H1 (cell line): Measurements from ENCODE around the gene STAT4. TPM values are rescaled to one million over a fixed set of nuclear protein-coding genes. Genes with fewer than 3 reads are reported as not detected.

Experiments
- CTCF ChIA-PET: fragments of 300-600 bp; sonication (Branson Sonifier 250); formaldehyde crosslinking; loops from one replicate; lab custom pipeline; 2021; ENCODE audit not compliant: partially characterized antibody; lab: Charles Lee
- POLR2A ChIA-PET: fragments of 300-600 bp; sonication (Branson Sonifier 250); formaldehyde crosslinking; loops from one replicate; lab custom pipeline; 2021; ENCODE audit warnings: inconsistent platforms; ENCODE audit not compliant: partially characterized antibody; lab: Charles Lee
- DNase-seq, 2 experiments: peaks; one replicate each; pipeline versions ENCODE4 v3.0.0 to v3.0.0-alpha.2; 2010 to 2022; ENCODE audit warnings: low spot score in 2 of 2, low read depth in 1 of 2, mixed read lengths in 1 of 2
- FAIRE-seq: peaks from 2 replicates; lab custom pipeline; 2011; peaks lifted over from hg19 to GRCh38; lab: Jason Lieb, UNC
- H2AFZ ChIP-seq: 2 replicates; pipeline ENCODE4 v1.8.1; 2012; ENCODE audit warnings: low read length, inconsistent platforms
- H2AK5ac ChIP-seq: 2 replicates; pipeline ENCODE4 v1.6.1; 2013; ENCODE audit warnings: low read depth, low read length
- H2BK120ac ChIP-seq: replicated peaks from 2 replicates; pipeline ENCODE3; 2013; ENCODE audit warnings: low read depth, low read length, inconsistent platforms
- H2BK12ac ChIP-seq: 2 replicates; pipeline ENCODE4 v1.6.1; 2013; ENCODE audit warnings: low read depth, low read length
- H2BK15ac ChIP-seq: 2 replicates; pipeline ENCODE4 v1.6.1; 2013; ENCODE audit warnings: low read length
- H2BK20ac ChIP-seq: 2 replicates; pipeline ENCODE4 v1.6.1; 2013; ENCODE audit warnings: low read length
- H2BK5ac ChIP-seq: 2 replicates; pipeline ENCODE4 v1.6.1; 2013; ENCODE audit warnings: low read depth, low read length
- H3K14ac ChIP-seq: 2 replicates; pipeline ENCODE4 v1.6.1; 2013; ENCODE audit warnings: inconsistent platforms; ENCODE audit not compliant: insufficient read length
- H3K18ac ChIP-seq: 2 replicates; pipeline ENCODE4 v1.6.1; 2013; ENCODE audit warnings: low read length; ENCODE audit errors: extremely low read depth
- H3K23ac ChIP-seq: 2 replicates; pipeline ENCODE4 v1.6.1; 2013; ENCODE audit warnings: inconsistent platforms; ENCODE audit not compliant: insufficient read length
- H3K23me2 ChIP-seq: 2 replicates; pipeline ENCODE4 v1.6.1; 2013; ENCODE audit warnings: low read depth, low read length
- H3K27ac ChIP-seq: 2 replicates; pipeline ENCODE4 v1.6.1; 2011; ENCODE audit warnings: low read depth, low read length, inconsistent platforms
- H3K27me3 ChIP-seq, 4 experiments: replicated peaks in 1 of 4; 1 replicate in 1 of 4; 2 replicates in 3 of 4; pipeline versions ENCODE4 v1.6.1 to v1.8.1; 2011 to 2013; ENCODE audit warnings: low read length in 3 of 4, mild to moderate bottlenecking in 3 of 4, inconsistent platforms in 2 of 4, mixed read lengths in 2 of 4, moderate library complexity in 1 of 4; ENCODE audit not compliant: control insufficient read depth in 3 of 4, insufficient read depth in 3 of 4; ENCODE audit errors: extremely low read depth in 1 of 4
- H3K36me3 ChIP-seq, 4 experiments: 2 replicates each; pipeline versions ENCODE4 v1.6.1 to v1.8.1; 2011 to 2013; ENCODE audit warnings: mild to moderate bottlenecking in 4 of 4, low read length in 3 of 4, moderate library complexity in 2 of 4, control low read depth in 1 of 4, inconsistent platforms in 1 of 4; ENCODE audit not compliant: insufficient read depth in 4 of 4, control insufficient read depth in 2 of 4
- H3K4ac ChIP-seq: replicated peaks from 2 replicates; pipeline ENCODE3; 2013; ENCODE audit warnings: low read length, low read depth, mixed read lengths, inconsistent platforms; ENCODE audit not compliant: insufficient read length
- H3K4me1 ChIP-seq, 4 experiments: replicated peaks in 1 of 4; 1 replicate in 1 of 4; 2 replicates in 3 of 4; pipeline versions ENCODE4 v1.6.1 to v1.8.1; 2011 to 2013; ENCODE audit warnings: low read length in 3 of 4, inconsistent platforms in 2 of 4, mixed read lengths in 1 of 4; ENCODE audit not compliant: insufficient read depth in 4 of 4, control insufficient read depth in 3 of 4
- H3K4me2 ChIP-seq, 2 experiments: 2 replicates each; pipeline versions ENCODE4 v1.6.1 to v1.8.1; 2011 to 2013; ENCODE audit warnings: low read depth in 2 of 2, low read length in 2 of 2, control low read depth in 1 of 2, inconsistent platforms in 1 of 2, mild to moderate bottlenecking in 1 of 2; ENCODE audit not compliant: insufficient read depth in 1 of 2
- H3K4me3 ChIP-seq, 4 experiments: fragments of 200-600, 300-600 bp in 1 of 4; sonication (generic), shearing (Covaris generic), sonication (Bioruptor Twin) in 1 of 4; 2 replicates each; pipeline versions ENCODE4 v1.5.1 to v1.8.1; 2011 to 2016; ENCODE audit warnings: low read length in 4 of 4, low read depth in 3 of 4, control low read depth in 2 of 4, inconsistent platforms in 2 of 4, mild to moderate bottlenecking in 2 of 4, mixed read lengths in 1 of 4, moderate library complexity in 1 of 4; ENCODE audit not compliant: insufficient read depth in 2 of 4; ENCODE audit errors: extremely low read depth in 1 of 4
- H3K56ac ChIP-seq: replicated peaks from 2 replicates; pipeline ENCODE3; 2013; ENCODE audit warnings: low read depth, mild to moderate bottlenecking, mixed read lengths, low read length, inconsistent platforms; ENCODE audit not compliant: insufficient read length
- H3K79me1 ChIP-seq: 2 replicates; pipeline ENCODE4 v1.6.1; 2013; ENCODE audit warnings: low read depth, low read length, control low read depth
- H3K79me2 ChIP-seq, 2 experiments: 2 replicates each; pipeline versions ENCODE4 v1.6.1 to v1.8.1; 2012 to 2013; ENCODE audit warnings: low read length in 2 of 2, mild to moderate bottlenecking in 2 of 2, inconsistent platforms in 1 of 2; ENCODE audit not compliant: insufficient read depth in 2 of 2, control insufficient read depth in 1 of 2
- H3K9ac ChIP-seq, 4 experiments: replicated peaks in 1 of 4; 1 replicate in 1 of 4; 2 replicates in 3 of 4; pipeline versions ENCODE4 v1.6.1 to v1.8.1; 2011 to 2013; ENCODE audit warnings: low read depth in 3 of 4, low read length in 3 of 4, control low read depth in 2 of 4, mild to moderate bottlenecking in 2 of 4, moderate library complexity in 2 of 4, inconsistent platforms in 1 of 4; ENCODE audit errors: extremely low read depth in 1 of 4
- H3K9me3 ChIP-seq, 2 experiments: 2 replicates each; pipeline versions ENCODE4 v1.6.1 to v1.8.1; 2012 to 2013; ENCODE audit warnings: mild to moderate bottlenecking in 2 of 2, moderate library complexity in 2 of 2, control low read depth in 1 of 2, inconsistent platforms in 1 of 2, low read depth in 1 of 2, low read length in 1 of 2, mixed read lengths in 1 of 2; ENCODE audit not compliant: insufficient read depth in 2 of 2
- H4K20me1 ChIP-seq, 2 experiments: replicated peaks in 1 of 2; 2 replicates each; pipeline versions ENCODE3 to v1.8.1; 2011 to 2013; ENCODE audit warnings: inconsistent platforms in 2 of 2, low read length in 2 of 2, mild to moderate bottlenecking in 1 of 2; ENCODE audit not compliant: insufficient read depth in 2 of 2, control insufficient read depth in 1 of 2
- H4K5ac ChIP-seq: 2 replicates; pipeline ENCODE4 v1.6.1; 2013; ENCODE audit warnings: low read length, low read depth, mixed read lengths, inconsistent platforms; ENCODE audit not compliant: insufficient read length
- H4K8ac ChIP-seq: 2 replicates; pipeline ENCODE4 v1.8.0; 2013; ENCODE audit warnings: mild to moderate bottlenecking, moderate library complexity, low read length, inconsistent platforms; ENCODE audit not compliant: insufficient read depth; ENCODE audit errors: extremely low read depth
- H4K91ac ChIP-seq: replicated peaks from 2 replicates; pipeline ENCODE3; 2013; ENCODE audit warnings: low read length, mixed read lengths, inconsistent platforms; ENCODE audit not compliant: insufficient read length
- ASH2L ChIP-seq: fragments of 200-600, 300-600 bp; sonication (generic); IDR thresholded peaks from one replicate; pipeline ENCODE4 v1.7.1; 2017; ENCODE audit warnings: low read length
- CHD2 ChIP-seq: IDR thresholded peaks from 2 replicates; pipeline ENCODE4 v1.6.1; 2012; ENCODE audit warnings: low read length, improper control_type of control experiment
- CTBP2 ChIP-seq: IDR thresholded peaks from 2 replicates; pipeline ENCODE4 v1.7.0; 2011; ENCODE audit warnings: borderline replicate concordance, mild to moderate bottlenecking, moderate library complexity, mixed read lengths, low read length; ENCODE audit not compliant: insufficient read depth, insufficient read length
- MAX ChIP-seq: IDR thresholded peaks from 2 replicates; pipeline ENCODE4 v1.6.1; 2012; ENCODE audit warnings: inconsistent platforms
- PHF8 ChIP-seq: fragments of 200-600 bp; sonication (generic); conservative IDR thresholded peaks from 2 replicates; pipeline ENCODE4 v1.7.1; 2012; ENCODE audit warnings: low read depth, mild to moderate bottlenecking, inconsistent platforms, low read length, moderate library complexity
- RBBP5 ChIP-seq: IDR thresholded peaks from 2 replicates; pipeline ENCODE4 v1.7.1; 2012; ENCODE audit warnings: low read depth, mild to moderate bottlenecking, inconsistent platforms, low read length, moderate library complexity, borderline replicate concordance
- SIN3A ChIP-seq, 2 experiments: IDR thresholded peaks in 1 of 2; conservative IDR thresholded peaks in 1 of 2; 2 replicates each; pipeline ENCODE4 v1.6.1; 2011 to 2012; ENCODE audit warnings: low read length in 2 of 2, improper control_type of control experiment in 1 of 2, low read depth in 1 of 2, mild to moderate bottlenecking in 1 of 2
- SP1 ChIP-seq: IDR thresholded peaks from 2 replicates; pipeline ENCODE4 v1.6.1; 2011; ENCODE audit warnings: low read depth, low read length
- SP4 ChIP-seq: IDR thresholded peaks from 2 replicates; pipeline ENCODE4 v1.6.1; 2012; ENCODE audit warnings: low read length, inconsistent platforms
- SRF ChIP-seq: IDR thresholded peaks from 2 replicates; pipeline ENCODE4 v1.6.1; 2011; ENCODE audit warnings: mild to moderate bottlenecking, low read depth, low read length, moderate library complexity
- whole genome bisulfite sequencing, 2 experiments: shearing (Covaris generic) in 1 of 2; methylation state at CpG; one replicate each; pipeline versions ENCODE4 v1.1.6 to v1.1.7; 2013 to 2015; ENCODE audit warnings: low lambda C conversion rate in 2 of 2, mixed read lengths in 2 of 2, inconsistent platforms in 1 of 2, low coverage in 1 of 2, missing lambda C conversion rate in 1 of 2; ENCODE audit not compliant: insufficient replicate concordance in 2 of 2, insufficient coverage in 1 of 2, insufficient read length in 1 of 2; ENCODE audit errors: extremely low coverage in 1 of 2, missing lambda C conversion rate in 1 of 2; 5-methylcytosine and 5-hydroxymethylcytosine counted together
- long read RNA-seq, 2 experiments: library from RNA in 1 of 2; library from capped mRNA in 1 of 2; stranded (forward); transcript quantifications; one replicate each; pipeline ENCODE4 v2.0.0, GENCODE V29; 2021; ENCODE audit warnings: inconsistent platforms in 1 of 2
- polyA minus RNA-seq, 3 experiments: library from RNA; depleted of rRNA, polyadenylated mRNA; stranded (reverse); fragments of >200 nt; gene quantifications; 1 replicate in 2 of 3; 2 replicates in 1 of 3; pipeline ENCODE4 v1.2.3, GENCODE V29; 2011
- polyA plus RNA-seq, 7 experiments: library from polyadenylated mRNA; depleted of rRNA in 3 of 7; stranded (reverse) in 5 of 7; unstranded in 2 of 7; fragments of >200 nt in 5 of 7; fragments of 200-250 nt in 2 of 7; gene quantifications; 1 replicate in 5 of 7; 2 replicates in 1 of 7; 4 replicates in 1 of 7; pipeline versions ENCODE4 v1.2.1 to v1.2.3, GENCODE V29; 2011 to 2013; ENCODE audit warnings: missing spikeins in 2 of 7, mixed read lengths in 2 of 7
- total RNA-seq: library from RNA; stranded (reverse); fragmentation: NEBNext Ultra II Directional; extraction: Animal tissue kit (Norgen Biotek cat#: 25700); gene quantifications from 2 replicates; pipeline ENCODE4 v1.2.1, GENCODE V29; 2021

Gene STAT4
- 0.63 and 0.80 TPM in 2 replicates for total RNA-seq
- 0.33 and 0.36 TPM in 2 replicates for polyA plus RNA-seq (2011; rRNA removed)
- 0.19 TPM for polyA plus RNA-seq (2011; cell fraction: cytosol; rRNA removed)
- polyA plus RNA-seq (2011; cell fraction: nucleus; rRNA removed) = 0.33 TPM
- polyA plus RNA-seq (2012, experiment 1 of 2) = 0.36 to 0.51 TPM (median 0.45 TPM) in 4 replicates
- polyA plus RNA-seq (2012, experiment 2 of 2) = not detected
- 0.43 TPM for polyA plus RNA-seq (2013, experiment 1 of 2)
- polyA plus RNA-seq (2013, experiment 2 of 2) = 0.40 TPM
- 0.50 and 1.1 TPM in 2 replicates for polyA minus RNA-seq (2011; rRNA and poly(A)+ RNA removed)
- polyA minus RNA-seq (2011; cell fraction: cytosol; rRNA and poly(A)+ RNA removed) = not detected
- 2.7 TPM for polyA minus RNA-seq (2011; cell fraction: nucleus; rRNA and poly(A)+ RNA removed)
- long read RNA-seq, experiment 1 = 0 reads
- long read RNA-seq, experiment 2 = 0 reads

- Histone ChIP-seq H3K56ac (no peak within 1 kb of the TSS), H4K5ac (no peak within 1 kb of the TSS), H4K8ac (no peak within 1 kb of the TSS), H3K4ac (no peak within 1 kb of the TSS), H3K79me2 (no peaks in the 10 kb centered on the region), H3K79me1 (no peaks in the 10 kb centered on the region), H3K9ac (no peak within 1 kb of the TSS), H3K18ac (0 out of 2 replicates have a peak within 1 kb of the TSS, but pooled peaks have one; percentile 29), H3K4me1 (peaks cover 0 to 4% (median 2%) of the 10 kb centered on the region in 4 experiments; a peak in 4 of 7 replicates), H3K4me2 (peak within 1 kb of the TSS; percentile 86), H2AFZ (peak within 1 kb of the TSS; percentile 97), H3K9me3 (no peaks in the 10 kb centered on the region), H3K14ac (no peak within 1 kb of the TSS), H2BK12ac (0 out of 2 replicates have a peak within 1 kb of the TSS, but pooled peaks have one; percentile 19), H4K91ac (peak within 1 kb of the TSS; percentile 22), H3K23ac (no peak within 1 kb of the TSS), H2BK120ac (no peak within 1 kb of the TSS), H3K27ac (no peak within 1 kb of the TSS), H4K20me1 (no peaks in the 10 kb centered on the region), H3K27me3 (peaks cover 0 to 7% (median 4%) of the 10 kb centered on the region in 4 experiments; a peak in 2 of 7 replicates), H3K4me3 (peak within 1 kb of the TSS; percentile 57 to 71 (median 63)), H2BK15ac (no peak within 1 kb of the TSS; the same call in 1 of the 2 replicates), H2BK5ac (no peak within 1 kb of the TSS), H2BK20ac (no peak within 1 kb of the TSS), H3K23me2 (peaks cover 11% of the 10 kb centered on the region), H2AK5ac (no peak within 1 kb of the TSS), H3K36me3 (no peaks in the 10 kb centered on the region)
- 2% methylated on average over 32 of the region's 33 CpGs; no CpG with 5 or more reads in 1 of the 2 experiments for WGBS, 2 experiments
- CTCF ChIA-PET = interaction anchor here (0.8 to 3.2 kb wide), 4 partner anchors 9 to 97 kb away, joined by 3 to 27 read pairs (median 4); no protein-coding TSS in a partner anchor
- peak; percentile 25 to 70 for DNase-seq
- FAIRE-seq = peak; percentile 55
- POLR2A ChIA-PET = no interaction called here
- TF ChIP-seq SP4 = no peak
- TF ChIP-seq SRF = no peak
- no peak for TF ChIP-seq SP1
- TF ChIP-seq CHD2 = no peak
- no peak for TF ChIP-seq MAX
- no peak for TF ChIP-seq PHF8
- TF ChIP-seq ASH2L = peak; percentile 78
- no peak for TF ChIP-seq RBBP5
- no peak for TF ChIP-seq CTBP2
- TF ChIP-seq SIN3A (conservative IDR thresholded peaks at IDR 0.05 in 1 of 2, IDR thresholded peaks at IDR 0.05 in 1 of 2; ENCODE audit: low read depth in 1 of 2, low read length in 2 of 2) = 0 out of 4 replicates have a peak, but pooled peaks of 1 of the 2 experiments have one; percentile 15
Observed at GRCh38 chr2:191150600-191151330, at the start of gene STAT4. STAT4 (minus strand) TSS chr2:191150994; CDS start chr2:191148203, 2,791 bp downstream.
